WTC11 (cell line): ENCODE results near the gene RSPH10B2. TPM values are rescaled to one million over a fixed set of nuclear protein-coding genes. Genes with fewer than 3 reads are reported as not detected.
A peak's percentile ranks its signal among the peaks of the same experiment; 100 is the strongest.

Experiments used
- ATAC-seq: fragments of 200-7000 bp; cut with Tn5 transposase; 2 replicates; pipeline ENCODE4 v1.10.0; 2021; ENCODE audit warnings: mild to moderate bottlenecking, moderate library complexity
- CTCF ChIA-PET: fragments of 300-600 bp; sonication (Branson Sonifier 250); formaldehyde crosslinking; loops from one replicate; lab custom pipeline; 2021; ENCODE audit warnings: antibody characterized with exemption; lab: Charles Lee
- POLR2A ChIA-PET: fragments of 350-600 bp; sonication (Branson Sonifier 250); formaldehyde crosslinking; loops from one replicate; lab custom pipeline; 2021; ENCODE audit warnings: antibody characterized with exemption; lab: Charles Lee
- DNase-seq: peaks from one replicate; pipeline ENCODE4 v3.0.0; 2021; ENCODE audit warnings: low spot score
- H3K27ac Mint-ChIP-seq: 2 replicates; pipeline ENCODE4 v1.8.0; 2021; ENCODE audit warnings: mixed read lengths
- H3K27me3 Mint-ChIP-seq: 2 replicates; pipeline ENCODE4 v1.8.0; 2021; ENCODE audit warnings: low read depth, mild to moderate bottlenecking, moderate library complexity, mixed read lengths
- H3K36me3 Mint-ChIP-seq: 2 replicates; pipeline ENCODE4 v1.8.0; 2021; ENCODE audit warnings: mixed read lengths
- H3K4me1 Mint-ChIP-seq: 2 replicates; pipeline ENCODE4 v1.8.0; 2022; ENCODE audit warnings: mixed read lengths
- H3K4me3 Mint-ChIP-seq: 2 replicates; pipeline ENCODE4 v1.8.0; 2021; ENCODE audit warnings: mild to moderate bottlenecking, moderate library complexity, mixed read lengths
- H3K9me3 Mint-ChIP-seq: 2 replicates; pipeline ENCODE4 v1.8.0; 2021; ENCODE audit warnings: mixed read lengths
- CREB1 ChIP-seq: sonication (generic); formaldehyde crosslinking; IDR thresholded peaks from 2 replicates; pipeline ENCODE4 v1.8.0; 2023; ENCODE audit warnings: mild to moderate bottlenecking, missing genetic modification reagents
- ESRRA ChIP-seq: sonication (generic); formaldehyde crosslinking; IDR thresholded peaks from 2 replicates; pipeline ENCODE4 v1.8.1; 2022; ENCODE audit warnings: mild to moderate bottlenecking, missing genetic modification reagents, borderline replicate concordance
- FOXK1 ChIP-seq: sonication (generic); formaldehyde crosslinking; IDR thresholded peaks from 2 replicates; pipeline ENCODE4 v1.8.0; 2022; ENCODE audit warnings: mild to moderate bottlenecking, moderate library complexity, missing genetic modification reagents
- FOXP1 ChIP-seq: sonication (generic); formaldehyde crosslinking; IDR thresholded peaks from 2 replicates; pipeline ENCODE4 v1.8.0; 2022; ENCODE audit warnings: missing genetic modification reagents, mild to moderate bottlenecking, moderate library complexity, borderline replicate concordance
- GABPB1 ChIP-seq: sonication (generic); formaldehyde crosslinking; IDR thresholded peaks from 2 replicates; pipeline ENCODE4 v1.8.1; 2023; ENCODE audit warnings: mild to moderate bottlenecking, missing genetic modification reagents
- NFATC4 ChIP-seq: fragments of 250-450 bp; sonication (Bioruptor Pico); IDR thresholded peaks from 2 replicates; pipeline ENCODE4 v1.9.0; 2021; ENCODE audit warnings: mild to moderate bottlenecking
- NR3C1 ChIP-seq: sonication (generic); formaldehyde crosslinking; conservative IDR thresholded peaks from 2 replicates; pipeline ENCODE4 v1.8.1; 2023; ENCODE audit warnings: low read depth, mild to moderate bottlenecking, missing genetic modification reagents
- ZNF423 ChIP-seq: fragments of 250-450 bp; sonication (Bioruptor Pico); IDR thresholded peaks from 2 replicates; pipeline ENCODE4 v2.1.2; 2022; ENCODE audit warnings: mild to moderate bottlenecking, moderate library complexity
- total RNA-seq: library from RNA; stranded (reverse); gene quantifications from 3 replicates; pipeline ENCODE4 v1.2.3, GENCODE V29; 2021
- TF ChIP-seq, protein P1 (sequence below): fragments of 250-450 bp; sonication (Bioruptor Pico); conservative IDR thresholded peaks from 2 replicates; pipeline ENCODE4 v1.9.0; 2021; ENCODE audit warnings: mild to moderate bottlenecking
- TF ChIP-seq, protein P2 (sequence below): sonication (generic); formaldehyde crosslinking; conservative IDR thresholded peaks from 2 replicates; pipeline ENCODE4 v1.8.1; 2023; ENCODE audit warnings: mild to moderate bottlenecking, low read depth, missing genetic modification reagents, moderate library complexity
- TF ChIP-seq, protein P3 (sequence below): sonication (generic); formaldehyde crosslinking; IDR thresholded peaks from 2 replicates; pipeline ENCODE4 v1.8.1; 2023; ENCODE audit warnings: mild to moderate bottlenecking, missing genetic modification reagents, moderate library complexity
- TF ChIP-seq, protein P4 (sequence below): sonication (generic); formaldehyde crosslinking; IDR thresholded peaks from 2 replicates; pipeline ENCODE4 v1.8.1; 2022; ENCODE audit warnings: mild to moderate bottlenecking, moderate library complexity, missing genetic modification reagents
- TF ChIP-seq, protein P5 (sequence below): sonication (generic); formaldehyde crosslinking; IDR thresholded peaks from 2 replicates; pipeline ENCODE4 v1.8.1; 2023; ENCODE audit warnings: mild to moderate bottlenecking, missing genetic modification reagents
- TF ChIP-seq, protein P6 (sequence below): fragments of 200-600 bp; IDR thresholded peaks from 2 replicates; pipeline ENCODE4 v1.8.0; 2022; ENCODE audit warnings: antibody characterized with exemption
- TF ChIP-seq, protein P7 (sequence below): sonication (generic); formaldehyde crosslinking; IDR thresholded peaks from 2 replicates; pipeline ENCODE4 v1.8.1; 2023; ENCODE audit warnings: mild to moderate bottlenecking, missing genetic modification reagents, moderate library complexity
- TF ChIP-seq, protein P8 (sequence below): sonication (generic); formaldehyde crosslinking; IDR thresholded peaks from 2 replicates; pipeline ENCODE4 v1.8.0; 2023; ENCODE audit warnings: mild to moderate bottlenecking, missing genetic modification reagents
- TF ChIP-seq, protein P9 (sequence below): sonication (generic); formaldehyde crosslinking; IDR thresholded peaks from 2 replicates; pipeline ENCODE4 v1.8.0; 2022; ENCODE audit warnings: missing genetic modification reagents

Gene RSPH10B2
- total RNA-seq, 1 experiment from 2014 or later: 0.44 TPM

DNA sequence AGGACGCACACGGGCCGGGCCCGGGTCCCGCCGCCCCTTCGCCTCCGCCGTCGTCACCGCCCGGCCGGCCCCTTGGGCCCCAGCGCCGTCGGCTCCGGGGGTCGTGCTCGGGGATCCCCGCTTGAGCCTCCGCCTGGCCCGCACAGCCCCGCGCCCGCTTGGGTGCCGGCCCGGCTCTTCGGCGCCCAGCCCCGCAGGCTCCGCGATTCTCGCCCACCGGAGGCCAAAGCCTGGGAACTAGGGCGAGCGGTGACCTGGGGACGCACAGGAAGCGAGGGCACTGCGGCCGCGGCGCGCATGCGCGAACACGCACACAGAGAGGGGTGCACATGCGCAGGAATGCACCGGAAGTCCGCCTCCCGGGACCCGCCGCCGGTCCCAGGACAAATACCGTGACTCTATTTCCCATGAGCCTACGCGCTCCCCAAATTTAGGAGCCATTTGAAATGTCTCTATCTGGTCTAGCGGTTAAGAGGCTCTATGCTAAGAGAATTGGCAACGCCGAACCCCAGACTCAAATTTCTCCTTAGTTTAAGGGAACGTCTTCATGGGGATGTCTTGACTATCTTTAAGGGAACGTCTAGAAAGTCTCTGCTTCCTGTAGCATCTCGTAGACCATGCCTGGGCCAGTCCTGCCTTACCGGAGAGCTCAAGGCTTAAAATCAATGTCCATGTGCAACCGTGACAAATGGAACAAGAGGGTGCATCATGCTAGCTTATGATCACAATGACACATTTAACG, 47.1 kb upstream of the RSPH10B2 start, which contains the start of gene ZNF12:
Gene ZNF12 (minus strand): TSS at position 282 of the 742 bp plus-strand sequence. CDS start 1,774 bp downstream, outside the sequence.
- Mint-ChIP-seq H3K4me1 (peaks cover 21% of the 10 kb centered on the region), H3K4me3 (peak within 1 kb of the TSS; percentile 93), H3K36me3 (peaks cover 28% of the 10 kb centered on the region), H3K9me3 (peaks cover 31% of the 10 kb centered on the region), H3K27me3 (peaks cover 11% of the 10 kb centered on the region), H3K27ac (peak within 1 kb of the TSS; percentile 85)
- peak; percentile 94 for ATAC-seq
- CTCF ChIA-PET: no interaction called here
- POLR2A ChIA-PET: interaction anchor here (1.0 kb wide), 1 partner anchor 23 kb away, joined by 3 read pairs; no protein-coding TSS in a partner anchor
- peak; percentile 96 for DNase-seq
- TF ChIP-seq, protein P1, sequence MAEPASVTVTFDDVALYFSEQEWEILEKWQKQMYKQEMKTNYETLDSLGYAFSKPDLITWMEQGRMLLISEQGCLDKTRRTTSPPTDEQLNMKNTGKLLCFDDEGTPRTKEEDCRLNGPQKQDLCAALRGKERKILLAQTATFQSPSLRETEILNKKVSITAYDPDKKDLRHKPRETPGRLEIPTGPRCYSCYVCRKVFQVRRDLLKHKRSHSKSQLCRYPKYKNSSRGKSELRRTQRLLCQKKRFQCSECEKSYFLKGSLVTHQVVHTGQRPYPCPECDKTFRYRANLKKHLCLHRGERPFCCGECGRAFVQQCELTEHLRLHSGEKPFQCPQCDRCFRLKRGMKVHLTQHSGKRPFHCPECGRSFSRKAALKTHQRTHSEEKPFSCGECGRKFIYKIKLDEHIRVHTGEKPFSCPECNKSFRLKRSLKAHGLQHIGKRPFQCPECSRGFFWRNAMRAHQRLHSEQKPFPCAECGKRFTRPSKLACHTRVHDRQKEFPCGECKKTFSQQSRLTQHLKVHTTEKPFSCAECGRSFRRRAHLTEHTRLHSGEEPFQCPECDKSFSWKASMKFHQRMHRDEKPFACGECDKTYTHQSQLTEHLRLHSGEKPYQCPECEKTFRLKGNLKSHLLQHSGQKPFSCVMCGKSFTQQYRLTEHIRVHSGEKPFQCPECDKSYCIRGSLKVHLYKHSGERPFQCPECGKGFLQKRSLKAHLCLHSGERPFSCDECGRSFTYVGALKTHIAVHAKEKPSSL (CRISPR knock-in tag): no peak
- TF ChIP-seq, protein P2, sequence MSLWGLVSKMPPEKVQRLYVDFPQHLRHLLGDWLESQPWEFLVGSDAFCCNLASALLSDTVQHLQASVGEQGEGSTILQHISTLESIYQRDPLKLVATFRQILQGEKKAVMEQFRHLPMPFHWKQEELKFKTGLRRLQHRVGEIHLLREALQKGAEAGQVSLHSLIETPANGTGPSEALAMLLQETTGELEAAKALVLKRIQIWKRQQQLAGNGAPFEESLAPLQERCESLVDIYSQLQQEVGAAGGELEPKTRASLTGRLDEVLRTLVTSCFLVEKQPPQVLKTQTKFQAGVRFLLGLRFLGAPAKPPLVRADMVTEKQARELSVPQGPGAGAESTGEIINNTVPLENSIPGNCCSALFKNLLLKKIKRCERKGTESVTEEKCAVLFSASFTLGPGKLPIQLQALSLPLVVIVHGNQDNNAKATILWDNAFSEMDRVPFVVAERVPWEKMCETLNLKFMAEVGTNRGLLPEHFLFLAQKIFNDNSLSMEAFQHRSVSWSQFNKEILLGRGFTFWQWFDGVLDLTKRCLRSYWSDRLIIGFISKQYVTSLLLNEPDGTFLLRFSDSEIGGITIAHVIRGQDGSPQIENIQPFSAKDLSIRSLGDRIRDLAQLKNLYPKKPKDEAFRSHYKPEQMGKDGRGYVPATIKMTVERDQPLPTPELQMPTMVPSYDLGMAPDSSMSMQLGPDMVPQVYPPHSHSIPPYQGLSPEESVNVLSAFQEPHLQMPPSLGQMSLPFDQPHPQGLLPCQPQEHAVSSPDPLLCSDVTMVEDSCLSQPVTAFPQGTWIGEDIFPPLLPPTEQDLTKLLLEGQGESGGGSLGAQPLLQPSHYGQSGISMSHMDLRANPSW: no peak
- TF ChIP-seq NFATC4 (no peak), GABPB1 (CRISPR knock-in tag) (no peak), ESRRA (peak; percentile 75; the same call in 1 of the 2 replicates), FOXK1 (CRISPR knock-in tag) (0 out of 2 replicates have a peak, but pooled peaks have one; percentile 36), ZNF423 (no peak), CREB1 (CRISPR knock-in tag) (no peak), FOXP1 (CRISPR knock-in tag) (0 out of 2 replicates have a peak, but pooled peaks have one; percentile 48), NR3C1 (CRISPR knock-in tag) (no peak)
- TF ChIP-seq, protein P3, sequence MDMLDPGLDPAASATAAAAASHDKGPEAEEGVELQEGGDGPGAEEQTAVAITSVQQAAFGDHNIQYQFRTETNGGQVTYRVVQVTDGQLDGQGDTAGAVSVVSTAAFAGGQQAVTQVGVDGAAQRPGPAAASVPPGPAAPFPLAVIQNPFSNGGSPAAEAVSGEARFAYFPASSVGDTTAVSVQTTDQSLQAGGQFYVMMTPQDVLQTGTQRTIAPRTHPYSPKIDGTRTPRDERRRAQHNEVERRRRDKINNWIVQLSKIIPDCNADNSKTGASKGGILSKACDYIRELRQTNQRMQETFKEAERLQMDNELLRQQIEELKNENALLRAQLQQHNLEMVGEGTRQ (CRISPR knock-in tag): no peak
- TF ChIP-seq, protein P4, sequence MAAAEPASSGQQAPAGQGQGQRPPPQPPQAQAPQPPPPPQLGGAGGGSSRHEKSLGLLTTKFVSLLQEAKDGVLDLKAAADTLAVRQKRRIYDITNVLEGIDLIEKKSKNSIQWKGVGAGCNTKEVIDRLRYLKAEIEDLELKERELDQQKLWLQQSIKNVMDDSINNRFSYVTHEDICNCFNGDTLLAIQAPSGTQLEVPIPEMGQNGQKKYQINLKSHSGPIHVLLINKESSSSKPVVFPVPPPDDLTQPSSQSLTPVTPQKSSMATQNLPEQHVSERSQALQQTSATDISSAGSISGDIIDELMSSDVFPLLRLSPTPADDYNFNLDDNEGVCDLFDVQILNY (CRISPR knock-in tag): peak; percentile 35; the same call in 1 of the 2 replicates
- TF ChIP-seq, protein P5, sequence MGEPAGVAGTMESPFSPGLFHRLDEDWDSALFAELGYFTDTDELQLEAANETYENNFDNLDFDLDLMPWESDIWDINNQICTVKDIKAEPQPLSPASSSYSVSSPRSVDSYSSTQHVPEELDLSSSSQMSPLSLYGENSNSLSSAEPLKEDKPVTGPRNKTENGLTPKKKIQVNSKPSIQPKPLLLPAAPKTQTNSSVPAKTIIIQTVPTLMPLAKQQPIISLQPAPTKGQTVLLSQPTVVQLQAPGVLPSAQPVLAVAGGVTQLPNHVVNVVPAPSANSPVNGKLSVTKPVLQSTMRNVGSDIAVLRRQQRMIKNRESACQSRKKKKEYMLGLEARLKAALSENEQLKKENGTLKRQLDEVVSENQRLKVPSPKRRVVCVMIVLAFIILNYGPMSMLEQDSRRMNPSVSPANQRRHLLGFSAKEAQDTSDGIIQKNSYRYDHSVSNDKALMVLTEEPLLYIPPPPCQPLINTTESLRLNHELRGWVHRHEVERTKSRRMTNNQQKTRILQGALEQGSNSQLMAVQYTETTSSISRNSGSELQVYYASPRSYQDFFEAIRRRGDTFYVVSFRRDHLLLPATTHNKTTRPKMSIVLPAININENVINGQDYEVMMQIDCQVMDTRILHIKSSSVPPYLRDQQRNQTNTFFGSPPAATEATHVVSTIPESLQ (CRISPR knock-in tag): no peak
- TF ChIP-seq, protein P6, sequence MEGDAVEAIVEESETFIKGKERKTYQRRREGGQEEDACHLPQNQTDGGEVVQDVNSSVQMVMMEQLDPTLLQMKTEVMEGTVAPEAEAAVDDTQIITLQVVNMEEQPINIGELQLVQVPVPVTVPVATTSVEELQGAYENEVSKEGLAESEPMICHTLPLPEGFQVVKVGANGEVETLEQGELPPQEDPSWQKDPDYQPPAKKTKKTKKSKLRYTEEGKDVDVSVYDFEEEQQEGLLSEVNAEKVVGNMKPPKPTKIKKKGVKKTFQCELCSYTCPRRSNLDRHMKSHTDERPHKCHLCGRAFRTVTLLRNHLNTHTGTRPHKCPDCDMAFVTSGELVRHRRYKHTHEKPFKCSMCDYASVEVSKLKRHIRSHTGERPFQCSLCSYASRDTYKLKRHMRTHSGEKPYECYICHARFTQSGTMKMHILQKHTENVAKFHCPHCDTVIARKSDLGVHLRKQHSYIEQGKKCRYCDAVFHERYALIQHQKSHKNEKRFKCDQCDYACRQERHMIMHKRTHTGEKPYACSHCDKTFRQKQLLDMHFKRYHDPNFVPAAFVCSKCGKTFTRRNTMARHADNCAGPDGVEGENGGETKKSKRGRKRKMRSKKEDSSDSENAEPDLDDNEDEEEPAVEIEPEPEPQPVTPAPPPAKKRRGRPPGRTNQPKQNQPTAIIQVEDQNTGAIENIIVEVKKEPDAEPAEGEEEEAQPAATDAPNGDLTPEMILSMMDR: no peak
- TF ChIP-seq, protein P7, sequence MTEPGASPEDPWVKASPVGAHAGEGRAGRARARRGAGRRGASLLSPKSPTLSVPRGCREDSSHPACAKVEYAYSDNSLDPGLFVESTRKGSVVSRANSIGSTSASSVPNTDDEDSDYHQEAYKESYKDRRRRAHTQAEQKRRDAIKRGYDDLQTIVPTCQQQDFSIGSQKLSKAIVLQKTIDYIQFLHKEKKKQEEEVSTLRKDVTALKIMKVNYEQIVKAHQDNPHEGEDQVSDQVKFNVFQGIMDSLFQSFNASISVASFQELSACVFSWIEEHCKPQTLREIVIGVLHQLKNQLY (CRISPR knock-in tag): peak; percentile 49; the same call in 1 of the 2 replicates
- TF ChIP-seq, protein P8, sequence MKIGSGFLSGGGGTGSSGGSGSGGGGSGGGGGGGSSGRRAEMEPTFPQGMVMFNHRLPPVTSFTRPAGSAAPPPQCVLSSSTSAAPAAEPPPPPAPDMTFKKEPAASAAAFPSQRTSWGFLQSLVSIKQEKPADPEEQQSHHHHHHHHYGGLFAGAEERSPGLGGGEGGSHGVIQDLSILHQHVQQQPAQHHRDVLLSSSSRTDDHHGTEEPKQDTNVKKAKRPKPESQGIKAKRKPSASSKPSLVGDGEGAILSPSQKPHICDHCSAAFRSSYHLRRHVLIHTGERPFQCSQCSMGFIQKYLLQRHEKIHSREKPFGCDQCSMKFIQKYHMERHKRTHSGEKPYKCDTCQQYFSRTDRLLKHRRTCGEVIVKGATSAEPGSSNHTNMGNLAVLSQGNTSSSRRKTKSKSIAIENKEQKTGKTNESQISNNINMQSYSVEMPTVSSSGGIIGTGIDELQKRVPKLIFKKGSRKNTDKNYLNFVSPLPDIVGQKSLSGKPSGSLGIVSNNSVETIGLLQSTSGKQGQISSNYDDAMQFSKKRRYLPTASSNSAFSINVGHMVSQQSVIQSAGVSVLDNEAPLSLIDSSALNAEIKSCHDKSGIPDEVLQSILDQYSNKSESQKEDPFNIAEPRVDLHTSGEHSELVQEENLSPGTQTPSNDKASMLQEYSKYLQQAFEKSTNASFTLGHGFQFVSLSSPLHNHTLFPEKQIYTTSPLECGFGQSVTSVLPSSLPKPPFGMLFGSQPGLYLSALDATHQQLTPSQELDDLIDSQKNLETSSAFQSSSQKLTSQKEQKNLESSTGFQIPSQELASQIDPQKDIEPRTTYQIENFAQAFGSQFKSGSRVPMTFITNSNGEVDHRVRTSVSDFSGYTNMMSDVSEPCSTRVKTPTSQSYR (CRISPR knock-in tag): no peak
- TF ChIP-seq, protein P9, sequence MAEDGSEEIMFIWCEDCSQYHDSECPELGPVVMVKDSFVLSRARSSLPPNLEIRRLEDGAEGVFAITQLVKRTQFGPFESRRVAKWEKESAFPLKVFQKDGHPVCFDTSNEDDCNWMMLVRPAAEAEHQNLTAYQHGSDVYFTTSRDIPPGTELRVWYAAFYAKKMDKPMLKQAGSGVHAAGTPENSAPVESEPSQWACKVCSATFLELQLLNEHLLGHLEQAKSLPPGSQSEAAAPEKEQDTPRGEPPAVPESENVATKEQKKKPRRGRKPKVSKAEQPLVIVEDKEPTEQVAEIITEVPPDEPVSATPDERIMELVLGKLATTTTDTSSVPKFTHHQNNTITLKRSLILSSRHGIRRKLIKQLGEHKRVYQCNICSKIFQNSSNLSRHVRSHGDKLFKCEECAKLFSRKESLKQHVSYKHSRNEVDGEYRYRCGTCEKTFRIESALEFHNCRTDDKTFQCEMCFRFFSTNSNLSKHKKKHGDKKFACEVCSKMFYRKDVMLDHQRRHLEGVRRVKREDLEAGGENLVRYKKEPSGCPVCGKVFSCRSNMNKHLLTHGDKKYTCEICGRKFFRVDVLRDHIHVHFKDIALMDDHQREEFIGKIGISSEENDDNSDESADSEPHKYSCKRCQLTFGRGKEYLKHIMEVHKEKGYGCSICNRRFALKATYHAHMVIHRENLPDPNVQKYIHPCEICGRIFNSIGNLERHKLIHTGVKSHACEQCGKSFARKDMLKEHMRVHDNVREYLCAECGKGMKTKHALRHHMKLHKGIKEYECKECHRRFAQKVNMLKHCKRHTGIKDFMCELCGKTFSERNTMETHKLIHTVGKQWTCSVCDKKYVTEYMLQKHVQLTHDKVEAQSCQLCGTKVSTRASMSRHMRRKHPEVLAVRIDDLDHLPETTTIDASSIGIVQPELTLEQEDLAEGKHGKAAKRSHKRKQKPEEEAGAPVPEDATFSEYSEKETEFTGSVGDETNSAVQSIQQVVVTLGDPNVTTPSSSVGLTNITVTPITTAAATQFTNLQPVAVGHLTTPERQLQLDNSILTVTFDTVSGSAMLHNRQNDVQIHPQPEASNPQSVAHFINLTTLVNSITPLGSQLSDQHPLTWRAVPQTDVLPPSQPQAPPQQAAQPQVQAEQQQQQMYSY: peak; percentile 61
